GM12892 (cell line): ENCODE data around the gene MTUS2.

Source experiments
- POLR2A ChIP-seq: IDR thresholded peaks from 2 replicates; pipeline ENCODE4 v1.6.1; 2011; ENCODE audit warnings: low read depth, low read length, control low read depth
- POLR2AphosphoS5 ChIP-seq: IDR thresholded peaks from 2 replicates; pipeline ENCODE4 v1.6.1; 2011; ENCODE audit warnings: low read depth, low read length, control low read depth

- TF ChIP-seq POLR2AphosphoS5 (no peak), POLR2A (no peak)
Measured at GRCh38 chr13:29165840-29166239, 345.7 kb downstream of the MTUS2 start.
